Left cardiac atrium (tissue), 4 donors: ENCODE data around the gene SLC22A23. TPM values are rescaled to one million over a fixed set of nuclear protein-coding genes. Genes with fewer than 3 reads are reported as not detected.
"Not testable (repeated sequence)": the region's sequence is repeated elsewhere in the genome, so short reads cannot be mapped to it uniquely, and the experiment has no call there.

Source experiments
- ATAC-seq, 2 donors: fragments of 200-7000 bp; cut with Tn5 transposase; one replicate each; pipeline ENCODE4 v1.9.1; 2020; ENCODE audit warnings: mild to moderate bottlenecking in 2 of 2, moderate library complexity in 2 of 2
- DNase-seq: peaks from one replicate; pipeline ENCODE4 v3.0.0-alpha.2; 2020
- intact Hi-C, 2 donors: fragments of 100-400 bp; cut with DNase I; formaldehyde crosslinking; loops; one replicate each; pipeline versions ENCODE4 v1.14.1 to v1.15.1; 2022 to 2023
- total RNA-seq, 2 donors: library from RNA; stranded (reverse); fragmentation: NEBNext Ultra II Directional; extraction: Animal tissue kit (Norgen Biotek cat#: 25700); gene quantifications; one replicate each; pipeline ENCODE4 v1.2.1, GENCODE V29; 2021
- donor health status: DM: no; HTN: yes; CAD: no.
- donor health status: DM: no; HTN: yes; CAD: no; lungs with severe emphysema.
- donor health status: DM: yes; HTN: yes; CAD: no.
- donor health status: Dilated cardiomyopathy.

The SLC22A23 gene
- total RNA-seq, 2 donors from 2014 or later = 4.3 to 5.5 TPM

GRCh38 chr6:3381233-3381921, 75.5 kb downstream of the SLC22A23 start:
- DNase-seq = peak; percentile 48
- intact Hi-C loops = no loop called here
- ATAC-seq = peak; percentile 39 to 53

GRCh38 chr6:3380344-3381232, 76.3 kb downstream of the SLC22A23 start:
- ATAC-seq (no peak), DNase-seq (no peak)
- intact Hi-C loops = no loop called here

GRCh38 chr6:3379482-3380060, 77.3 kb downstream of the SLC22A23 start:
- intact Hi-C loops = no loop called here
- no peak for DNase-seq
- no peak for ATAC-seq

- intact Hi-C loops, DNase-seq, ATAC-seq: not testable (repeated sequence)
Observed at GRCh38 chr6:3378808-3379207, 78.0 kb downstream of the SLC22A23 start.

GRCh38 chr6:3378398-3378782, 78.5 kb downstream of the SLC22A23 start:
- ATAC-seq, intact Hi-C loops, DNase-seq: not testable (repeated sequence)

GRCh38 chr6:3377536-3378397, 79.1 kb downstream of the SLC22A23 start:
- DNase-seq (no peak), ATAC-seq (no peak)
- intact Hi-C loops = no loop called here

- intact Hi-C loops = no loop called here
- ATAC-seq = no peak
- no peak for DNase-seq
Observed at GRCh38 chr6:3376893-3377535, 79.8 kb downstream of the SLC22A23 start.

GRCh38 chr6:3376064-3376463, 80.8 kb downstream of the SLC22A23 start:
- no peak for ATAC-seq
- intact Hi-C loops = no loop called here
- no peak for DNase-seq

- ATAC-seq (no peak), DNase-seq (no peak)
- intact Hi-C loops = no loop called here
Observed at GRCh38 chr6:3373597-3374203, 83.2 kb downstream of the SLC22A23 start.

GRCh38 chr6:3372912-3373554, 83.8 kb downstream of the SLC22A23 start:
- intact Hi-C loops = no loop called here
- ATAC-seq = peak in 1 of 2 donors; percentile 41
- DNase-seq = no peak

- ATAC-seq (peak in 1 of 2 donors; percentile 23), DNase-seq (no peak)
- intact Hi-C loops = no loop called here
Observed at GRCh38 chr6:3372184-3372846, 84.5 kb downstream of the SLC22A23 start.

- no peak for ATAC-seq
- intact Hi-C loops = no loop called here
Observed at GRCh38 chr6:3371222-3371949, 85.5 kb downstream of the SLC22A23 start.

GRCh38 chr6:3370361-3371221, 86.3 kb downstream of the SLC22A23 start:
- intact Hi-C loops = no loop called here
- DNase-seq = no peak

More at GRCh38 chr6:3371222-3371949, 85.5 kb downstream of the SLC22A23 start:
- DNase-seq = no peak

GRCh38 chr6:3369985-3370360, 86.9 kb downstream of the SLC22A23 start:
- DNase-seq (no peak), ATAC-seq (no peak)
- intact Hi-C loops = no loop called here

More at GRCh38 chr6:3370361-3371221, 86.3 kb downstream of the SLC22A23 start:
- ATAC-seq = no peak

- intact Hi-C loops = no loop called here
- ATAC-seq (no peak), DNase-seq (no peak)
Observed at GRCh38 chr6:3368685-3369084, 88.2 kb downstream of the SLC22A23 start.

GRCh38 chr6:3367630-3368029, 89.2 kb downstream of the SLC22A23 start:
- ATAC-seq = peak; percentile 43 to 47
- DNase-seq = no peak
- intact Hi-C loops = no loop called here
